GM12801 (cell line): ENCODE measurements around the gene PDZRN4.

Source experiments
- TF ChIP-seq, protein P1 (sequence below): IDR thresholded peaks from one replicate; pipeline ENCODE4 v1.5.1; 2011; ENCODE audit warnings: control low read depth; ENCODE audit not compliant: insufficient read length; ENCODE audit errors: extremely low read depth

The PDZRN4 gene

DNA sequence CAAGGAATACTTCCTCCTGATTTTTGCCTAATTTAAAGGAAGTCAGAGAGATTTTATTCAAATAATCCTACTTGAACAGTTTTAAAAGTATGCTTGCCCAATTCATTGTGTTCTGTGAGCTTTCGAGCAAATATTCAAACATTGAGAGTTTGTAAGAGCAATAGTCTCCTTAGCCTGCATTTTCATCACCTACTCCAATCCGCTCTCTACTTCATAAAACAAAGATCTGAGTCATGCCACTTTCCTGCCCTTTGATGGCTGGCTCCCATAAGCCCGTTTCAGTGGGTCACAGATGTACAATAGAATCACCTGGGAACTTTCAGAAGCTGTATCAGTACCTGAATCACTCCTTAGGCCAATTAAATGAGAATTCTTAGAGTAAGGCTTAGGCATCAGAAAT, 319.2 kb downstream of the PDZRN4 start:
- TF ChIP-seq, protein P1, sequence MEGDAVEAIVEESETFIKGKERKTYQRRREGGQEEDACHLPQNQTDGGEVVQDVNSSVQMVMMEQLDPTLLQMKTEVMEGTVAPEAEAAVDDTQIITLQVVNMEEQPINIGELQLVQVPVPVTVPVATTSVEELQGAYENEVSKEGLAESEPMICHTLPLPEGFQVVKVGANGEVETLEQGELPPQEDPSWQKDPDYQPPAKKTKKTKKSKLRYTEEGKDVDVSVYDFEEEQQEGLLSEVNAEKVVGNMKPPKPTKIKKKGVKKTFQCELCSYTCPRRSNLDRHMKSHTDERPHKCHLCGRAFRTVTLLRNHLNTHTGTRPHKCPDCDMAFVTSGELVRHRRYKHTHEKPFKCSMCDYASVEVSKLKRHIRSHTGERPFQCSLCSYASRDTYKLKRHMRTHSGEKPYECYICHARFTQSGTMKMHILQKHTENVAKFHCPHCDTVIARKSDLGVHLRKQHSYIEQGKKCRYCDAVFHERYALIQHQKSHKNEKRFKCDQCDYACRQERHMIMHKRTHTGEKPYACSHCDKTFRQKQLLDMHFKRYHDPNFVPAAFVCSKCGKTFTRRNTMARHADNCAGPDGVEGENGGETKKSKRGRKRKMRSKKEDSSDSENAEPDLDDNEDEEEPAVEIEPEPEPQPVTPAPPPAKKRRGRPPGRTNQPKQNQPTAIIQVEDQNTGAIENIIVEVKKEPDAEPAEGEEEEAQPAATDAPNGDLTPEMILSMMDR = no peak

DNA sequence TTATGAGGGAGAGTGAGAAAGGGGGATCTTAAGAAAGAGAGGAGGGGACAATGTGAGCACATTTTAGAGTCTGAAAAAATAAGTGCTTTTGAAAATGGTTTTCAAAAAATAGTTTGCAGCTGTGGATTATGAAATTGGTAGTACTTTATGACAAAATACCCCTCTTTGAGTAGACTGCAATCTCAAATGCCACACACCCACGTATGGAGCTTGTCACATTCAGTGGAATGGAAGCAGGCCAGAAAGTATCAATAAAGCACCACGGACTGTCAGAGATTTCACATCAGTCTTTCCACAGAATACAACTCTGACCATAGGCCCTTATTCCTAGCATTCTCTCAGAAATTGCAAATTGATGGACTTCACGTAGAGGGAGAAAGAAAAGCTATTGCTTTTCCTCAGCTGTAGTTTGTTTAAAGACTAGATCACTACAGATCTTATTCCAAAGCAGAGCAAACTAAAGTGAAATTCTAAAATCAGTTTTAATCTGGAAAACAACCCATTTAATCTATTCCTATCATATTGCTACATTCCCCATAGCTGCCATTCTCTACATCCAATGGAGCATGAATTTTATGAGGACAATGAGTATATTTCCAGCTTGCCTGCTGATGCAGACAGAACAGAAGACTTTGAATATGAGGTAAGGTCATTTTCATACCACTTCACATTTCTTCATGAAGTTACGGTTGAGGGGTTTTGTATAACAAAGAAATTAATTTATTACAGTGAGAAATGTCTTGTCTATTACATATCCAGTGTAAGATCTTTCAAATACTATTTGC, 321.3 kb downstream of the PDZRN4 start:
- TF ChIP-seq, protein P1 = no peak

DNA sequence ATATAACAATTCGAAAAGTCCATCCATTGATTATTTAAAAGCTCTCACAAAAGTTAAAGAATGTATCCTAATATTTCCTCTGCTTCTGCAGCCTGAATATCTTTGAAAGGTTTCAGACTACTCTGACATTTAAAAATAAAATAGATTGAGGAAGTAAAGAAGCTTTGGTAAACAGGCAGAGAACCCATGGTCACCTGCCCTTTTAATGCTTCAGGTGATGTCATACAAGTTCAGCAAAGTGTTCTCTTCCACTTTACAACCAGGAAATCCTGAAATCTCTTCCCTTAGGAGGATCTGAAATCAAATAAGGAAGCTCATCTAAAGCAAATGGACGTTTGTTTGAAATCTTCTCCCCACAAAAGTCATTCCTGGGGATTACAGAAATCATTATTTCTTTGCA, 322.4 kb downstream of the PDZRN4 start:
- TF ChIP-seq, protein P1 = no peak

DNA sequence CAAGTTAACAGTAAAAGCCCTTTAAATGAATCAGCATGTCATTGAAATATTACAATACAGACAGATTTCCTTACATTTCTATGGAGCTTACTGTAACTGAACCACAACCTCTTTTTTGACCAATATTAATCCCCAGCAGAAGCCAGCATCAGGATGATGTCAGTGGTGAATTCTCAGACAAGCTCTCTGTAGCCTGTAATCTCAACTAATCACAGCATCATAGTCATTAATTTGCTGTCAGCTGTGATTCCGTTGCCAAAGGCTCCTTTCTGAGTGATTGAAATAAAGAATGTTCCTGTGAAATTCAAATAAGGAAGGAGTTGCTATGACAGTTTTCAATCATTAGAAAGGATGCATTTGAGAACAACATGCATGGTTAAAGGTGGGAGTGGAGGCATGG, 323.1 kb downstream of the PDZRN4 start:
- TF ChIP-seq, protein P1 = no peak

DNA sequence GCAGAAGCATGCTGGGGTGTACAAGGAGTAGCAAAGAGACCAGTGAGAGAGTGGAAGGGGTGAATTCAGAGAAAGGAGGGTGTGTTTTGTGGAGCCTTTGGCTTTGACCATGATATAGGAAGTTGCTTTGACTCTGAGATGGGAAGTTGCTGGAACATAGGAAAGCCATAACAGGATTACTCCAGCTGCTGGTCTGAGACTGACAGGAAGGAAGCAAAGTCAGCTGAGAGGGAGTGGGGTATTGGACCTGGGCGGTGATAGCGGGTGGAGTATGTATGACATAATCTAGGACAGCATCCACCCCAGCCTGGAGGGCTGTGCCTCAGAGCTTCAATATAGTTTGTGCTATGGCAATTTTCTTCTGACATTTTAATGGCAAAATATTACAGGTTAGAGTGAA, 324.4 kb downstream of the PDZRN4 start:
- TF ChIP-seq, protein P1 = no peak

DNA sequence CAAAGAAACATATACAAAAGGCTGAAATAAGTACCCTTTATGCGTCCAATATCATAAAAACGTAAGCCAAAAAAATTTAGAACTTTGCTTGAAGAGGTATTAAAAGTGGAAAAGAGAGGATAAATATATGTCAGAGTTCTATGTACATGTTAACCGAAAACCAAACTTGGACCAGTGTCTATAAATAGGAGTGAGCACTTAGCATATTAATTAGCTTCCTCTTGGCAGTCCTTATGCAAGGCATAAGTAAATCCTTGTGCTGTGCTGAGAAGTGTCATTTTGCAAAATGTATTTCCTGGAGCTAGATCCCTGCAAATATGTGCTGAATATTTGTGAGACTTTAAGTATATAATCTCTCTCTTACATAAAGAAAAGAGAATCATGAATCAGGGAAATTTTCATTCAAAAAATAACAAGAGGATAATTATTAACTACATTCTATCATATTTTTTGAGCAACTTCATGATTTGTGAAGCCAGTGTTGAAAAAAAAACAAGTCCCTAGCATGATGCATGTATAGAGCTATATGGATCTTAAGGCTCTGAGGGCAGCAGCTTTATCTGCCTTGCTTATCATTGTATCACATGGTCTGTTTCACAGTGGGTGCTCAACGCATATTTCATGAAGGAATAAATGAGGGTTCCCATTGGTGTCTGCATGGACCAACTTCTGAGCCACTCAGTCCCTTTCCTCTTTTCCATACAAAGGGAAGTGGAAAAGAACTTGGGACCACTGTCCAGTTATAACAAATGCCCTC, 326.1 kb downstream of the PDZRN4 start:
- TF ChIP-seq, protein P1 = no peak

DNA sequence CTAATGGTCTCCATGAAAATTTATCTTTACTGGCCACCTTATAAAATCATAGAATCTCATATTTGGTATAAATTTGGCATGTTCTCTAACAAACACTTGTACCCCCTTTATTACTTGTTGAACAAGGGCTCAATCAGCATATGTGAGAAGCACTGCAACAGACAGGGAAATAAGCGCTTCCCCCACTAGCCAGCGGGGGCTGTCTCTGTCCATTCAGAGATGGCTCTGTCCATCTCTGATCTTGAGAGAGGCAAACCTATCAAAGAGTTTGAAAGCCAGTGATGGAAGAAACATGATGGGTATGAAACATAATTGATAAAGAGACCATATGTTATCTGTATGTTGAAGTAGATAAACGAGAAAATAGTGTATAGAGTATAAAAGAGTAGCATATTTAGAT, 326.8 kb downstream of the PDZRN4 start:
- TF ChIP-seq, protein P1 = no peak
